Ovary (tissue), 9 donors: ENCODE data around the gene PNPLA8. TPM values are rescaled to one million over a fixed set of nuclear protein-coding genes. Genes with fewer than 3 reads are reported as not detected.
"Not testable (repeated sequence)": the region's sequence is repeated elsewhere in the genome, so short reads cannot be mapped to it uniquely, and the experiment has no call there.

Experiments used
- DNase-seq, 5 donors: peaks; one replicate each; pipeline ENCODE4 v3.0.0-alpha.2; 2019 to 2020
- H3K27ac ChIP-seq, 2 donors: fragments of 200-600 bp; one replicate each; pipeline versions ENCODE4 v1.5.1 to v1.8.0; 2019 to 2022
- H3K27me3 ChIP-seq: fragments of 200-600 bp; one replicate; pipeline ENCODE4 v1.8.0; 2022
- H3K36me3 ChIP-seq: fragments of 200-600 bp; sonication (generic); one replicate; pipeline ENCODE4 v1.5.1; 2019
- H3K4me1 ChIP-seq: one replicate; pipeline ENCODE4 v1.8.1; 2013; ENCODE audit warnings: mild to moderate bottlenecking, moderate library complexity; ENCODE audit not compliant: insufficient read depth
- H3K4me3 ChIP-seq: fragments of 200-600 bp; sonication (generic); one replicate; pipeline ENCODE4 v1.5.1; 2017
- H3K9me3 ChIP-seq, 2 donors: fragments of 200-600 bp in 1 of 2; sonication (generic) in 1 of 2; one replicate each; pipeline versions ENCODE4 v1.5.1 to v1.8.1; 2013 to 2019; ENCODE audit warnings: mild to moderate bottlenecking in 1 of 2, moderate library complexity in 1 of 2
- EP300 ChIP-seq: sonication (generic); formaldehyde crosslinking; IDR thresholded peaks from one replicate; pipeline ENCODE4 v1.6.1; 2017; ENCODE audit warnings: antibody characterized with exemption
- POLR2A ChIP-seq: fragments of 450-650 bp; IDR thresholded peaks from one replicate; pipeline ENCODE4 v1.6.1; 2017; ENCODE audit warnings: antibody characterized with exemption, mild to moderate bottlenecking, moderate library complexity
- WGBS, 3 donors: extraction: QIAGEN DNeasy Blood & Tissue Kit in 1 of 3; methylation state at CpG; one replicate each; pipeline versions ENCODE4 v1.1.5 to v1.1.7; 2013 to 2017; 5-methylcytosine and 5-hydroxymethylcytosine counted together
- intact Hi-C, 4 donors: fragments of 100-400 bp; cut with DNase I; formaldehyde crosslinking; loops; one replicate each; pipeline versions ENCODE4 v1.11.0 to v1.15.1; 2022 to 2023
- polyA plus RNA-seq, 2 donors: library from polyadenylated mRNA; stranded (reverse); fragments of 200-250 nt in 1 of 2; fragments of 350-450 nt in 1 of 2; fragmentation: Illumina TruSeq in 1 of 2; extraction: RNeasy Lipid Tissue Mini Kit (QIAGEN cat#74804) in 1 of 2; gene quantifications; one replicate each; pipeline ENCODE4 v1.2.3, GENCODE V29; 2013 to 2014
- total RNA-seq, 7 donors: library from RNA; depleted of rRNA in 2 of 7; stranded (reverse); fragments of >200 nt in 2 of 7; fragmentation: NEBNext Ultra II Directional in 3 of 7; extraction: Animal tissue kit (Norgen Biotek cat#: 25700) in 3 of 7; gene quantifications; one replicate each; pipeline versions ENCODE4 v1.1.0 to v1.2.4, GENCODE V29; 2016 to 2023
- TF ChIP-seq, protein P1 (sequence below), 3 donors: fragments of 450-650 bp in 2 of 3; fragments of 200-600 bp in 1 of 3; IDR thresholded peaks; one replicate each; pipeline versions ENCODE4 v1.5.1 to v1.8.0; 2016 to 2022; ENCODE audit warnings: antibody characterized with exemption in 3 of 3, mild to moderate bottlenecking in 1 of 3
- donor health status: DM: no; HTN: no; CAD: no; lungs with moderate emphysema.
- donor health status: DM: no; HTN: no; CAD: no.
- donor health status: Bipolar disorder and iron deficiency.
- donor health status: DM: yes; HTN: yes; CAD: no.
- donor health status: DM: no; HTN: no; CAD: no.
- donor health status: DM: yes; HTN: yes; CAD: no.

PNPLA8 gene
- total and polyA plus RNA-seq, 9 donors: 16.8 to 39.7 (median 24.9) TPM

GRCh38 chr7:108515013-108515412, 10.9 kb downstream of the PNPLA8 start:
- no peak for DNase-seq
- no peaks in the 10 kb centered on the region for H3K9me3 ChIP-seq
- H3K36me3 ChIP-seq: no peaks in the 10 kb centered on the region

DNA sequence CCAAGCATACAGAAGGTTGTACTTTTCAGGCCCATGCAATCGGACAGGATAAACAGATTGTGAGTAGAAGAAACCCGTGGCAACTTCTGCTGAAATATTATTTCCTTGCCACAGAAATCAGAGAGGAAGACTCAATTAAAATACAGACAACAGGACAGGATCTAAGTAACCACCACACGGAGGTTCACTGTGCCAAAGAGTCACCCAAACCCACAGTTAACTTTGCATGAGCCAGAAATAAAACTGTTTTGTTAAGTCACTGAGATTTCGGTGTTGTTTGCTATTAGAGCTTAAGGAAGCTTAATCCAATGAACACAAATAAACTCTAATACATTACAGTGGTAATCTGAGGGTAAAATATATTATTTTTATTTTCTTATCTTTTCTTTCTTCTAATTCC, 14.0 kb downstream of the PNPLA8 start:
- intact Hi-C loops: no loop called here
- Histone ChIP-seq H3K27me3 (no peaks in the 10 kb centered on the region), H3K4me1 (no peaks in the 10 kb centered on the region), H3K36me3 (no peaks in the 10 kb centered on the region), H3K9me3 (no peaks in the 10 kb centered on the region), H3K4me3 (no peak overlapping the region), H3K27ac (no peak overlapping the region)
- no peak for DNase-seq
- WGBS, 3 donors: 93 to 94% (median 93%) methylated on average over 4 of the region's 4 CpGs
- TF ChIP-seq, protein P1, sequence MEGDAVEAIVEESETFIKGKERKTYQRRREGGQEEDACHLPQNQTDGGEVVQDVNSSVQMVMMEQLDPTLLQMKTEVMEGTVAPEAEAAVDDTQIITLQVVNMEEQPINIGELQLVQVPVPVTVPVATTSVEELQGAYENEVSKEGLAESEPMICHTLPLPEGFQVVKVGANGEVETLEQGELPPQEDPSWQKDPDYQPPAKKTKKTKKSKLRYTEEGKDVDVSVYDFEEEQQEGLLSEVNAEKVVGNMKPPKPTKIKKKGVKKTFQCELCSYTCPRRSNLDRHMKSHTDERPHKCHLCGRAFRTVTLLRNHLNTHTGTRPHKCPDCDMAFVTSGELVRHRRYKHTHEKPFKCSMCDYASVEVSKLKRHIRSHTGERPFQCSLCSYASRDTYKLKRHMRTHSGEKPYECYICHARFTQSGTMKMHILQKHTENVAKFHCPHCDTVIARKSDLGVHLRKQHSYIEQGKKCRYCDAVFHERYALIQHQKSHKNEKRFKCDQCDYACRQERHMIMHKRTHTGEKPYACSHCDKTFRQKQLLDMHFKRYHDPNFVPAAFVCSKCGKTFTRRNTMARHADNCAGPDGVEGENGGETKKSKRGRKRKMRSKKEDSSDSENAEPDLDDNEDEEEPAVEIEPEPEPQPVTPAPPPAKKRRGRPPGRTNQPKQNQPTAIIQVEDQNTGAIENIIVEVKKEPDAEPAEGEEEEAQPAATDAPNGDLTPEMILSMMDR (IDR thresholded peaks at IDR 0.05): no peak
- no peak for TF ChIP-seq POLR2A
- TF ChIP-seq EP300: no peak

More at GRCh38 chr7:108515013-108515412, 10.9 kb downstream of the PNPLA8 start:
- no peaks in the 10 kb centered on the region for H3K27me3 ChIP-seq
- TF ChIP-seq, protein P1 (IDR thresholded peaks at IDR 0.05): no peak
- TF ChIP-seq POLR2A (no peak), EP300 (no peak)
- H3K27ac ChIP-seq: no peak overlapping the region
- no peak overlapping the region for H3K4me3 ChIP-seq
- H3K4me1 ChIP-seq: no peaks in the 10 kb centered on the region
- WGBS, 3 donors: 64 to 84% (median 83%) methylated on average over 3 of the region's 3 CpGs
- intact Hi-C loops: no loop called here

DNA sequence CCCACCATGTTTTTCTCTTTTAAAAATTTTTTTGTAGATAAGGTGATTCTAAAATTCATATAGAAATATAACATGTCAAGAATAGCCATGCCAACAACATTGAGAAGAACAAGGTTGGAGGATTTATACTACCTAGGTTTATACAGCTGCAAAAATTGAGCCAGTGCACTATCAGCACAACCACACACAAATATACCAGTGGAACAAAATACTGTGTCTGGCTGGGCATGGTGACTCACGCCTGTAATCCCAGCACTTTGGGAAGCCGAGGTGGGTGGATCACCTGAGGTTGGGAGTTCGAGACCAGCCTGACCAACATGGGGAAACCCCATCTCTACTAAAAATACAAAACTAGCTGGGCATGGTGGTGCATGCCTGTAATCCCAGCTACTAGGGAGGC, 21.4 kb downstream of the PNPLA8 start:
- H3K4me1 ChIP-seq, DNase-seq, H3K27ac ChIP-seq, H3K27me3 ChIP-seq, H3K4me3 ChIP-seq, H3K36me3 ChIP-seq, intact Hi-C loops, H3K9me3 ChIP-seq: not testable (repeated sequence)
- 95 to 100% (median 97%) methylated on average over 3 of the region's 3 CpGs for WGBS, 3 donors

- no peaks in the 10 kb centered on the region for H3K4me1 ChIP-seq
- DNase-seq: no peak
- TF ChIP-seq, protein P1 (IDR thresholded peaks at IDR 0.05): no peak
- TF ChIP-seq EP300: no peak
- TF ChIP-seq POLR2A: no peak
- no peaks in the 10 kb centered on the region for H3K36me3 ChIP-seq
- 87 to 92% (median 89%) methylated on average over 5 of the region's 5 CpGs for WGBS, 3 donors
- H3K9me3 ChIP-seq: no peaks in the 10 kb centered on the region
- no peak overlapping the region for H3K4me3 ChIP-seq
- H3K27ac ChIP-seq: no peak overlapping the region
- intact Hi-C loops: no loop called here
- H3K27me3 ChIP-seq: no peaks in the 10 kb centered on the region
Observed at GRCh38 chr7:108503112-108504026, 22.6 kb downstream of the PNPLA8 start.

GRCh38 chr7:108499566-108499965, 26.4 kb downstream of the PNPLA8 start:
- no peaks in the 10 kb centered on the region for H3K36me3 ChIP-seq

More at GRCh38 chr7:108499566-108499965, 26.4 kb downstream of the PNPLA8 start:
- Histone ChIP-seq H3K27me3 (no peaks in the 10 kb centered on the region), H3K4me1 (no peaks in the 10 kb centered on the region), H3K4me3 (no peak overlapping the region), H3K9me3 (no peaks in the 10 kb centered on the region), H3K27ac (no peak overlapping the region)
- intact Hi-C loops: loop anchor here in 1 of 4 donors (10.0 kb wide), 1 partner anchor 315 kb away; no protein-coding TSS in a partner anchor
- DNase-seq: no peak
- TF ChIP-seq, protein P1 (IDR thresholded peaks at IDR 0.05): no peak
- TF ChIP-seq EP300 (no peak), POLR2A (no peak)
- 91 to 100% (median 97%) methylated on average over 1 of the region's 1 CpG for WGBS, 3 donors
